HG02981 (cell line): ENCODE data around the gene AASS.

Source experiments
- ATAC-seq: cut with Tn5 transposase; IDR thresholded peaks from one replicate; pipeline ENCODE4 v1.9.1; 2021; ENCODE audit warnings: mild to moderate bottlenecking, moderate library complexity; ENCODE audit not compliant: unreplicated experiment

The AASS gene

DNA sequence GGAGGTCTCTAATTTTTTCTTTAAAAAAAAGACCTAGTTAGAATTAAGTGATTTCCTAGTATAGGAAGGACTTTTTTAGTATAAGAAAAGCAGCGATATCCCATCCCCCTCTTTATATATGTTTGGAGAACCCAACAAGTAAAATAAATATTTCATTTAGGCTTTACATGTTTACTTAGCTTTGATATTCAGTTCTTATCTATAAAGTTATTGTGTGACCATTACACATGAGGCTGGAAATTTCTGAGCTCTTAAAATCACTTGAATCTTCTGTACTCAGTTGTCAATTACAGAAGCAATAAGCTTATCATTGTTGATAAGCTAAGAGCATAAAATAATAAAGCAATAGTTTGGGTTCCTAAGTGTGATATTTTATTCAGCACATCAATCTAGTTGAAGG is 89.7 kb downstream of the AASS start:
- no peak for ATAC-seq

DNA sequence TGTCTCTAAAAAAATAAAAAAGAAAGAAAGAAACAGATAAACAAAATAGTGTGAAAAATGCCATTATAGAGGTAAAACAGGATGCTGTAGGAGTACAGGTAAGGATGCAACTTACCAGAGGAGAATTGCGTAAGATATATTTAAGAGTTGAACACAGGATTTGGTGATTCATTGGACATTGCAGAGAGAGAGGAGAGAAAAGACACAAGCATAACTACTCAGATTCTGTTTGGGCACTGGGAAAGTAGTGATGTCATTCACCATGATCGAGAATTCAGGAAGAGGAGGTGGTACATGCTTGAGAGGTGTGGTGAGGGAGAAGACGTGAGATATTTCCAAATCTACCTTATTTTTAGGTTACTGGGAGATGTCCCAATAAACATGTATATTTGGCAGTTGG is 97.6 kb downstream of the AASS start:
- ATAC-seq, result no peak

DNA sequence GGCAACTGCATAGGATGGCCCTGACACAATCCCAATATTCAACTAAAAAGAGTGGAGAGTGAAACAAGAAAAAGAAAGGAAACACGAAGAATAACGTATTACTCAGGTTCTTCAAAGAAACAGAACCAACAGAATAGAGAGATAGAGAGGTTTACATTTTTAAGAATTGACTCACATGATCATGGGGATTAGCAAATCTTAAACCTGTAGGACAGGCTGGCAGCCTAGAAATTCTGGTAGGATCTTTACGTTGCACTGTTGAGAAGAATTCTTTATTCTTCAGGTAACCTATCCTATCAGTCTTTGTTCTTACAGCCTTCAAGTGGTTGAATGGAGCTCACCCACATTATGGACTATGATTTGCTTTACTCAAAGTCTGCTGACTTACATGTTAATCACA is 103.9 kb downstream of the AASS start:
- no peak for ATAC-seq

DNA sequence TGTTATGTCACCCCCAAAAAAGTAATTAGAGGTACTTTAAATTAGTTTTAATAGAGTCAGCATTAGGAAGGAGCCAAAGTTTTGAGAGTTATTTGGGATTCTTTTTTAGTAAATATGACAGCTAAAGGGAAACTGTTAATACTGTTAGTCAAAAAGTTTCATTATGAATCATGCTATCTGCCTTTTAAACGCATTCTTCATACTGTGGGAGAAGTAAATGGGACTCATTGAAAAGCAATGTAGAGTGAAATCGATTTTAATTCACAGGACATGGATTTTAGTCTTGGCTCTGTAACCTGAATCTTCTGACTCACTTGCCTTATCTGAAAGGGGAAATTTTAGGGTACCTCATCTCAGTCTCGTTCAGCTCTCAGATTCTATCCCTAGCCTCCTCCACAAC is 105.1 kb downstream of the AASS start:
- no peak for ATAC-seq

DNA sequence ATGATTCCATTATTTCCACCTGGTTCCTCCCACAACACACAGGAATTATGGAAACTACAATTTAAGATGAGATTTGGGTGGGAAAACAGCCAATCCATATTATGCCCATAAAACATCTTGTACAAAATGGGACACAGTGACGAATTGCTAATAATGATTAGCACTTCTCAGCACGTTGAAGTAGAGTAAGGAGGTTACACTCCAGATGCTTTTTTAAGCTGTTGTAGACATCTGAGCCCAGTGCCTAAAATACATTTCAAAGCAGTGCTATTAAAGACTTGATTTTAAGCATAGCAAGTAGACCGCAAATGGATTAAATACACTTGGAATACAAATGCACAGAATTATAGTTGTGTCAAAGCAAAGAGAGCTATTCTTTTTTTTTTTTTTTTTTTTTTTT is 105.9 kb downstream of the AASS start:
- no peak for ATAC-seq

DNA sequence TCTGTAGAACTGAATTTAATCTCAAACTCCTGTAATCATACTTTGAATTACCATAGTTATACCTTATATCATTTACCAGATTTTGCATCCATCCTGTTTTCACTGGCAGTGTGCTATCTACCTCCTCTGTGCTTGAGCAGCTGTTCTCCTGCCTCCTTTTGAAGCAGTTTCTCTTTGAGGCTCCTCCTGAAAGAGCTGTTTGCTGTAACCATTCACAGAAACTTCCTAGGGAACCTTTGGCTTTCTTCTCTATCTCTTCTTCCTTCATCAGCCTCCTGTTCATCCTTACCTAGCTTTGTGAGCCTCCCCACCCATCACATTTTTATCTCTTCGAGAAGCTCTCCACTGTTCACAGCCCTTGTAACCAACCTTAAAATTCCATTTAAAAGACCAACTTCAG is 108.2 kb downstream of the AASS start:
- no peak for ATAC-seq

DNA sequence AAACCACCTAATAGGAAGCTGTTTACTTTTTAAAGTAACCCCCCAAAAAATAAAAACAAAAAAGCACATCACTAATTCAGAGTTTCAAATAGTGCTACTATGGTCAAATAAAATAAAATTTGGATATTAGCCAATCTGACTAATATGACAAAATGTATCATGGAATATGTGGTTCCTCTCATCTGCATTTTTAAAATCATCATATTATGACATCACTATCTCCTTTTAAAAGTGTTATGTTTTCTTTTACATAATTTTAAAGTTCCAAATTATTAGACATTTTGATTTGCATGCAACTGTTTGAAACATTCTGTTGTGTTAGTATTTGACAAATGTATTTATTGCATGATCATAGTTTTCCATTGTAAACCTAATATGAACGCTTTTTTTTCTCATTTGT is 110.4 kb downstream of the AASS start:
- ATAC-seq, result no peak

DNA sequence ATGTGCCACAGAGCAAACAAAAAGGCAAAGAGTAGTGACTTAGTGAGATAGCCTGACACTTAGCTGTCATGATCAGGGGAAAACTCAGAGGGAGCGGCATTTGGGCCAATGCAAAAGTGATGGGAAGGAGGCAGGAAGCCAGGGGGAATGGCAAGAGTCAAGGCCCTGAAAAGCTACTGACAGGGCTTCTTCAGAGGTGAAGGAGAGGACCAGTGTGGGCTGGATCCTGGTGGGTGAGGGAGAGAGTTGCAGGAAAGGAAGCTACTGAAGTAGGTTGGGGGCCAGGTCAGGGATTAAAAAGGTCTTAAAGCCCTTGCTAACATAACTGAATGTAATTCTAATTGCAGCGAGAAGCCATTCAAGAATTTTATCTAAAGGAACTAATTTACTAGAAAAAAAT is 117.0 kb downstream of the AASS start:
- no peak for ATAC-seq
